OCI-LY1 (cell line): ENCODE measurements around the gene NEGR1.

ENCODE experiments used
- EZH2 ChIP-seq: fragments of 200-600 bp; sonication (generic), shearing (Covaris generic); IDR thresholded peaks from 2 replicates; pipeline ENCODE4 v1.8.0; 2017; ENCODE audit warnings: borderline replicate concordance, mixed run types, mild to moderate bottlenecking, antibody characterized with exemption, low read length, moderate library complexity, mixed read lengths
- TF ChIP-seq, protein P1 (sequence below): fragments of 200-600 bp; sonication (generic), shearing (Covaris generic); IDR thresholded peaks from 2 replicates; pipeline ENCODE4 v1.5.1; 2017; ENCODE audit warnings: mild to moderate bottlenecking, antibody characterized with exemption, low read length, moderate library complexity, mixed read lengths

DNA sequence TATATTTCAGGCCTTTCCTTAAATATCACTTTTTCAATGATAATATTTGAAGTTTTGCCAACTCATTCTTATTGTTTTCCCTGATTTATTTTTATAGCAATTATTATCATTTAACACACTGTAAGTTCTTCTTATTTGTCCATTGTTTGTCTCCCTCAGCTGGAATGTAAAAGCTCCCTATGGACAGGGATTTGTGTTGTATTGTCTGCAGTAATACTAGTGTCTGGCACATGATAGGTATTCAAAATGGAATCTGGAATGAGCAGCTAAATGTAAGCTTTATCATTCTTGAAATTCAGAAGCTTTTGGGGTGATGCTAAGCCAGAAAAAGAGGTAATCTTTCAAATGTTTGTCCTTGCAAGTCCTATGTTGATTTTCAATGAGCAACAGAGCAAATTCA, 112.1 kb downstream of the NEGR1 start:
- TF ChIP-seq, protein P1, sequence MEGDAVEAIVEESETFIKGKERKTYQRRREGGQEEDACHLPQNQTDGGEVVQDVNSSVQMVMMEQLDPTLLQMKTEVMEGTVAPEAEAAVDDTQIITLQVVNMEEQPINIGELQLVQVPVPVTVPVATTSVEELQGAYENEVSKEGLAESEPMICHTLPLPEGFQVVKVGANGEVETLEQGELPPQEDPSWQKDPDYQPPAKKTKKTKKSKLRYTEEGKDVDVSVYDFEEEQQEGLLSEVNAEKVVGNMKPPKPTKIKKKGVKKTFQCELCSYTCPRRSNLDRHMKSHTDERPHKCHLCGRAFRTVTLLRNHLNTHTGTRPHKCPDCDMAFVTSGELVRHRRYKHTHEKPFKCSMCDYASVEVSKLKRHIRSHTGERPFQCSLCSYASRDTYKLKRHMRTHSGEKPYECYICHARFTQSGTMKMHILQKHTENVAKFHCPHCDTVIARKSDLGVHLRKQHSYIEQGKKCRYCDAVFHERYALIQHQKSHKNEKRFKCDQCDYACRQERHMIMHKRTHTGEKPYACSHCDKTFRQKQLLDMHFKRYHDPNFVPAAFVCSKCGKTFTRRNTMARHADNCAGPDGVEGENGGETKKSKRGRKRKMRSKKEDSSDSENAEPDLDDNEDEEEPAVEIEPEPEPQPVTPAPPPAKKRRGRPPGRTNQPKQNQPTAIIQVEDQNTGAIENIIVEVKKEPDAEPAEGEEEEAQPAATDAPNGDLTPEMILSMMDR = no peak
- no peak for TF ChIP-seq EZH2
